HG02840 (cell line): Measurements from ENCODE around the gene IL34.

Source experiments
- ATAC-seq: cut with Tn5 transposase; IDR thresholded peaks from one replicate; pipeline ENCODE4 v1.9.1; 2021; ENCODE audit warnings: mild to moderate bottlenecking, moderate library complexity, moderate number of reproducible peaks; ENCODE audit not compliant: unreplicated experiment, low FRiP score

IL34 gene

DNA sequence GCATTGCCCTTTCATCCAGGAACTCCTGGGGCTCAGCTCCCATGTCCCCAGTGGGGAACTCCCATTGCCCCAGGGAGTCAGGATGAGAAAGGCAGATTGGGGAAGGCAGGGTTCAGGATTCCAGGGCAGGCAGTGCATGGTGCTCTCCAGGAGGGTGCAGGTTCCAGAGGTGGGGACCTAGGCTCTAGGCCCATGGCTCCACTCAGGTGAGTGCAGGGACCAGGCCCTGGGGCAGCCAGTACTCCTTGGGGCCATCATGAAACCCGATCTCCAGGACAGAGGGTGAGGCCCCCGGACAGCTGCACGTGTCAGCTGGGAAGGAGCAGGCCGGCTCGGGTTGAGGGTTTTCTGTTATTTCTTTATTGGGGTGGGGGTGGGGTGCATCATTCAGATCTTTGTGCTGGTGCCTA, 40.7 kb downstream of the IL34 start:
- no peak for ATAC-seq

DNA sequence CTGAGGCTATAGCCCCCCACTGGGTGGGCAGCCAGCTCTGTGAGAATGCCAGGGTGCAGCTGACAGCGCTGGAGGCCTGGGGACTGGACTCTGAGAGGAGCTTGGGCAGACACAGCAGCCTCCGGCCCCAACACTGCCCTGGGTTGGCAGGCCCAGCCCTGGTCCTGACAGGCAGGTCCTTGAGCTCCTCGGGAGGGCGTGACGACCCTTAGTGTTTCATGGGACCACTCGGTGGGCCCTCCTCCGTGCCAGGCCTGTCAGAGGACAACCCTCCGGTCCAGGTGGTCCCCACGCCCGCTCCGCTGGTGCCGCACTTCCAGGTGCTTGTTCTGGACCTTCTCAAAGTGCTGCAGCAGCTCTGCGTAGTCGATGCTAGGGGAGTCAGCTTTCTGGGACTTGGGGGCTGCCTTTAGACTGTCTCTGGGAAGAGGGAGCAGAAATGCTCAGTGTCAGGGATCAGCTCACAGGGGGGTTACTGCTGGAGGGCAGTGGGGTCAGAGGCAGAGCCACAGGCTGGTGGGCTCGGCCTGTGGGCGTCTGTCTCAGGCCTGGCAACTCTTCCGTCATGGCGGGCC, 41.4 kb downstream of the IL34 start:
- ATAC-seq, result no peak

DNA sequence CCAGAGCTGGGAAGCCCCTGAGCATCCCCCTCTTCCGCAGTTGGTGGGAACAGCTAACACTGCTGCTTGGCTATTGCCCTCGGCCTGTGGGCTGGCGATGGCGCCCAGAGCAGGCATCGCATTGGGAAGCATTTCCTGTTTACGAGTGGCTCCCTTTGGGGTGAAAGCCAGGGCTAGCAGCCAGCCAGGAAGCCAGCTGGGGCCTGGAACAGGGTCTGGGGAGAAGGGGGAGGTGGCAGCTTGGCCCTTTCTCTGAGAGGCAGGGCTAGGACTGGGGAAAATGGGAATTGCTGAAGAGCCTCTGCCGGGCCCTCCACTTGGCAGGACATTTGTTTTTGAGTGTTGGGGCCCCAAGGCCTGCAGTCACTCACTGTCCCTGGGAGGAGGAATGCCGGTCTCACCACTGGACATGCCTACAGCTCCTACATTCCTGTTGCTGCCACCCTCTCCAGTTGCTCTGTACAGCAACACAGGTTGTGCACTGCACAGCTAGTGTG, 41.9 kb downstream of the IL34 start:
- ATAC-seq, result no peak

DNA sequence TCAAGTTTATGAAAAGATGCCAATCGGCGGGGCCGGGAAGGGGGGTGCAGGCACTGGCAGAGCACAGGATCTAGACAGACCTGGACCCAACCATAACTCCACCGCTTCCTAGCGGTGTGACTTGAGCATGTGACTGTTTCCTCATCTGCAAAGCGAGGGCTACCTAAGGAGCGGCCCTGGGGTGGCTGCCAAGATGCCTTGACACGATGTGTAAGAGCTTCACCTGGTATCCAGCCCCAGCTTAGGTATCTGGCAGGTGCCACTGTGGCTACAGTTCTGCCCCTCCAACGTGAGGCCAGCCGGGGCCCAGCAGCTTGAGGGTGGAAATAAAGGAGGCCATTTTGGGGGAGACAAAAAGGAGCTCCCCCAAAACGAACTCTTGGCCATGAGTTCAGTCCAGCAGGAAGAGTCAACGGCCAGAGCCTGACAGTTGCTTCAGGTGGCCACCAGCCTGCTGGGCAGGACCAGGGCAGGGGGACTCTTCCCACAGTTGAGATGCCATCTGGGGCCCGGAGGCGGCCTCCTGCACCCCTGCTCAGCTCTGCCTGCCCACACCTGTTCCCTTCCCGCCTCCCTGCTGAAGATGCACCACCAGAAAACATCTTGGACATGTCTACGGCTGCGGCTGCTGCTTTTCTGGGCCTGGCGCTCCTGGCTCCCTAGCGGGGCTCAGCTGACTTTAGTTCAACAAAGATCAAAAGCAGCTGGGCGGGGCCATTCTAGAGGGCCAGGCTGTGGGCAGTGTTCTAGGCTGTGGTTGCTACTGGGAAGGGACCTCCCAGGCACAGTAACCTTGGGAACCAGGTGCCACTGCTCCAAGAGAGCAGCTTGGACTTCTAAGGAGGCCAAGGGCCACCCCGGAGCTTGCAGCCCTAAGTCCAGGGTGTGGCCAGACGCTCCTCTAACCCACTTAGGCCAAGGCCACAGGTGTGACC, 42.9 kb downstream of the IL34 start:
- ATAC-seq, result no peak

DNA sequence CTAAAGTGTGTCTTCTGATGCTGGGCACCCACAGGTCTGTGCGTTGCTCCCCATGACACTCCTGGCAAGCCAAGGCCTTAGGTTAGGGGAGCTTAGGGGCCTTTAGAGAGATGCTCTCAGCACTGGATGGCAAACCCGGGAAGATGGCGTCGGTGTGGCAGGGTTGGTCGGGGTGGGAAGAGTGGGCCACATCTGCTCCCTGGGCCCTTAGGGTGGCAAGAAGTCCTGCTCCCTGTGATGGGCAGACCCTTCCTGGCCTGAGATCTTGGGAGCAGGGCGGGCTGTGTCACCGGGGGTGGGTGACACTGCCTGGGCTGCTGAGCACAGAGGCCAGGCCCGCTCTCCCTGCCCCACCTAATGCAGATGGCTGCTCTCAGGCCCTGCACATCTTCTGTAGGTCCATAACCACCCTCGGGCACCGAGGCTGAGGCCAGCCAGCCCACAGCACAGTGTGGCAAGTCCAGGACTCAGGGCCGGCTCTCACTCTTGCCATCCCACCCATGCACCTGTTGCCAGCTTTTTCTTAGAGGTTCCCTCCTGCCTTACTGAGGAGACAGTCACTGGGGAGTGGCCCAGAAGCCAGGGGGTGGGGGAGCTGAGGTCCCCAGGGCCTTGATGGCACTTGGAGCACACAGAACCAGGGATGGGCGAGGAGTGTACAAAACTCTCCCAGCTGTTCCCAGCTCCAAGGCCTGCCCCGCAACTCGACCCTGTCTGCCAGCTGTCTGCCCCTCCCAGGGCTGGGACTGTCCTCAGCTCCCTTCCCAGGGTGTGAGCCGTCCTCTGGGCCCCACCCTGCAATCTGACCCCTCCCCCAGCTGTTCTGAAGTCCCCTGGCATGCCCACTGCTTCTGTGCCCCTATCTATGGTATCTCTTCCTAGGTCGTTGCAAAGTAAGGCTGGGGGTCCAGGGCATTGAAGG, 43.9 kb downstream of the IL34 start:
- ATAC-seq, result no peak

DNA sequence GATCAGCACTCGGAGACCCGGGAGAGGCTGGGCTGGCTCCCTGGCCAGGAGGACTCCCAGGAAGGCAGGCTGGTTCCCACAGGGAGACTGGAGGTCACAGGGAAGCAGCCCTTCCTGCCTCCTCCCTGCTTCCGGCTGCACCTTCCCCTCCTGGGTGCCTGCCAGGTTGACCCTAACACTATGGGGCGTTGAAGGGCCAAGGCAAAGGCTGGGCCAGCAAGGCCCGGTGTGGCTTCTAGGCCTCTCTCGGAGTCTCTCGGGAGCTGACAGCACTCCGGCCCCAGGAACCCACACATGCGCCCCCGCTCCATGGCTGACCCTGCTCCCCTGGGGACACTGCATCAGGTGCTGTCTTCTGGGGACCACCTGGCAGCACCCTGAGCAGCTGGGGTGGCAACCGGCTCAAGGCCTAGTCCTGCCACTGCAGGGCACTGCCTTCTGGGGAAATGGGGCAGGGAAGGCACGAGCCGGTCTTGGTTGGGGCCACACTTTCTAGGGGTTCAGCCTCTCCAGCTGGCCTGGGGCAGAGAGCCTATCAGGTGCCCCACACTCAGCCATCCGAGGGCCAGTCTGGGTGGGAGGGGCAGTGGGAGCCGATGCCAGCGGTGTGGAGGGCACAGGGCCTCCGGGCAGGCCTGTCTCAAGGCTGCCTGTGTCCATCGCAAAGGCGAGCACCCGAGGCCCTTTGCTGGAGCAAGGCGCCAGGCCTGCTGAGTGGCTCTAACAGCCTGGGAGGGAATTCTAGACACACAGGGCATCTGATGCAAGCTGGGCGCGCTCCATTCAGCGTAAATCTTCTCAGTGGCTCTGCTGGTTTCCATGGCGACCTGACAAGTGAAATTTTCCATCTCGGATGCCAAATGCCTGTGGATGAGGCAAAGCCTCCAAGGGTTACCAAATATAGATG, 45.1 kb downstream of the IL34 start:
- no peak for ATAC-seq

DNA sequence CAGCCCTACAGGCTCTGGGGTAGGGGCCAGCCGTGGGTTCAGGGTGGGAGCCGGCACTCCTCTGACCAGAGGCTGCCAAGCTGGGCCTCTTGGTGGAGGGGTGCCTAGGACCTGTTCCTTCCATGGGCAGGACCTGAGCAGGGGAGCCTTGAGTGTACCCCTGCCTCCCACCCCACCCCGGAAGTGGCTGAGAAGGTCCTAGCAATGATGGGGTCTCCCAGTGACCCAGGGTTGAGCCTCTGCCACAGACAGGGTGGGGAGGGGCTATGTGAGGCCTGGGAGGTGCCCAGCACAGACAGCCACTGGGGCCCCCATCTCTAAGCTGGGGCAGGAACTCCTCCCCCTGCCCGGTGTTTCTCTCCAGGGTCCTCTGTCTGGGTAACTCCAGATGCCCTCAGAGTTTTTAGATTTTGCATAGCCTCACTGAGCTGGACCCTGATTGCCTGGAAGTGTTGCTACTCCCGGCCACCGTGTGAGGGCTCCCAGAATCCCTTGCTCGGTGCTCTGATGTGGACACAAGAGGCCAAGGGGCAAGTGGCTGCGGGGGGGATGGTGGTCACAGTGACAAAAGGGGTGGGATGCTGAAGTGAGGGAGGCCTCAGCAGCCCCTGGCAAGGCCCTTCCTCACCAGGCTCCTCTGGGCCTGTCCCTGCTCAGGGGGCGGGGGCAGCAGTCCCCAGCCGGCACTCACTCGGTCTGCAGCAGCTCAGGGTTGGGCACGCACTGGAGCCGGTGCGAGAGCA, 45.9 kb downstream of the IL34 start:
- no peak for ATAC-seq

DNA sequence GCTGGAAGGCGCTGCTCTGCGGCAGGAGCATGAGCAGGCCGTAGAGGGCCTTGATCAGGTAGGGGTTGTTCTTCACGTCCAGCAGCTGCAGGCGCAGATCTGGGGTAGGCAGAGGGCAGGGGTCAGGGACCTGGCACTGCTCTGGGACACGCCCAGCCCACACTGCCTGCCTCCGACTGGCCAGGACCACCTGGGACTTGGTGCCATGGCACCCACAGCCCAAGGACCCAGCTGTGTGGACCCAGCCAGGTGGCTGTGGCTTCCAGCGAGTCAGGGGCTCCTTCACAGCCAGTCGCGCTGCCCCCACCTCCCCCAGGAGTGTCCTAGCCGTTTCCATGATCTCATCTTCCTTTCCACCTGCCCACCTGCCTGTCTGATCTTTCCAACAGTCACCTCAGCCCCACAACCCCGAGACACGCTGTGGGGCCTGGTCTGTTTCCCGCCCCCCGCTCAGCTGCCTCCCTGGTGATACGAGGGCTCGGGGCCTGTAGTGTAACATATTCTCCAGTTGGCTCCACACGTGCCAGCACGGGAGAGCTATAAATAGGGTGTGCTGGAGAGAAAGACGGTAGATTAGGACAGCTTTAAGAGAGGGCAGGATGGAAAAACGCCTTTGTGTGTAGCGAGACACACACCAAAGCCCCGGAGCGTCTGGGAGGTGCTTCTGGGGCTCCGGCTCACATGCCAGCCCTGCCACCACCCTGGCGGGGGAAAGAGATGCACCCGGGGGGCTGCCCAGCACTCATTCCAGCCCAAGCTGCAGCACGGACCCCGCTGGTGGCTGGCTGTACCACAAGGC, 46.7 kb downstream of the IL34 start:
- ATAC-seq, result no peak

DNA sequence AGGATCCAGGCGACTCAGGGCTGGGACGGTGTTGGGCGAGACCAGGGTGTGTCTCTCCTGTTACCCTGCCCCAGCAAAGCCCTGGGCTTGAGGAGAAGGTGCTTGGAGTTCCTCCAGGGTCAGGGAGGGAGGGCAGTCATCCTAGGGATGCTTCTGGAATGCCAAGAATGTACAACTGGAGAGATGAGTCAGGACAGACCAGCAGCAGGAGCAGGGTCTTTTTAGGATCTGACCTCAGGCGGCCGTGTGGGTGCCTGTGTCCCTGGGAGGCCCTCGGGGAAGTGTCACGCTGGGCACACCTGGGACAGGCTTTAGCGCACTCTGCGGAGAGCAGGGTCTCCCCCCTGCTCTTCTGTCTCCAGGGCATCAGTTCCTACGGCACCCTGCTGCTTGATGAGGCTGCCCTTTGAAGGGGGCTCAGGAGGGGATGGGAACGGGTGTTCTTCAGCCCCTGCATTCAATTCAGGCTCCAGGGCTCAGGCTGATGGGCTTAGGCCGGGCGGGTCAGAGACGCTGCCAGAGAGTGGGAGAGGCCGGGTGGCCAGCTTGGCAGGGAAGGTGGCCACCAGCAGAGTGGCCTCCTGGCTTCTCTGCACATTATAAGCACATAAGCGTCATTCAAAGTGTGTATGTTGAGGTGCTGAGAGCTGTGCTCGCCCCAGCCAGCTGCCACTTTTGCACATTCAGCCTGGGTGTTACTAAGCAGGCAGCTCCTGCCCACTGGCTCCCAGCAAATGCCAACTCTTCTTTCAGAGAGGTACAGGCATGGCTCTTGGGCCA, 47.9 kb downstream of the IL34 start:
- no peak for ATAC-seq

DNA sequence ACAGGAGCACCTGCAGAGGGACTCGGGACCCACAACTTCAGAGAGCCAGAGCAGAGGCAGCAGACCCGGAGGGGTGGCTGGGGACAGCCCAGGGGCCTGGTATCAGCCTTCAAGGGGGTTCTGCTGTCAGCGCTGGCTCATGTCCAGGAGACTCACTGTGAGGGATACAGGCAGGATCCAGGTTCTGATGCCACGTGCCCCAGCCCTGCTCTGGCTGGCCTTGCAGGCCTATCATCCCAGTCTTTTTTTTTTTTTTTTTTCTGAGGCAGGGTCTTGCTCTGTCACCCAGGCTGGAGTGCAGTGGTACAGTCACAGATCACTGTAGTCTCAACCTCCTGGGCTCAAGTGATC, 48.5 kb downstream of the IL34 start:
- ATAC-seq, result no peak

DNA sequence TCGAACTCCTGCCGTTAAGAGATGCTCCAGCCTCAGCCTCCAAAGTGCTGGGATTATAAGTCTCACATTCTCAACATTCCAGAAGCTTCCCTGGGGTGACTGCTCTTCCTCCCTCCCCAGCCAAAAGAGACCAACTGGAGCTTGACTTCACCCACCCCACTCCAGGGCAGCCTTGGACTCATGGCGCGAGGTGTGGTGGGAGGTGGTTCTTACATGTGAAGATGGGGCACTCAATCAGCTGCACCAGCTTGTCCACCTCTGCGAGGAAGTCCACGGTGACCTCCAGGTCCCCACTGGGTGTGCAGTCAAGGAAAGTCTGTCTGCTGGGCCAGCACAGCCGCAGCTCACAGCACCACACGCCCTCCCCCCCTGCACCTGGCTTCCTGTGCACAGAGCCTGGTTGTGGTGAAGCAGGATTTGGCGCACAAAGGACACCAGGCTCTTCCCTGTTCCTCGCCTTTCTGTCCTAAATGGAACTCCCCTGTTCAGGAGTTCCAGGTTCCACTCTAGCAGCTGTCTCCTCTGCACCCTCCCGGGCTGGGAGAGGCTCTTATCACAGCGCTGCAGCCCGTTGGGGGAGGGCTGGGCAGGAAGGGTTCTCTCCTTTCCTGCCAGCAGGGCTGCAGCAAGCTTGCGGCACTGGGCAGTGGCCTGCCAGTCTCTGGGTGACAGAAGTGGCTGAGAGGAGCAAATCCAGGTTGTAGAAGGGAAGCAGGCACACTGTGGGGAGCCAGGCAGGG, 49.1 kb downstream of the IL34 start:
- no peak for ATAC-seq

DNA sequence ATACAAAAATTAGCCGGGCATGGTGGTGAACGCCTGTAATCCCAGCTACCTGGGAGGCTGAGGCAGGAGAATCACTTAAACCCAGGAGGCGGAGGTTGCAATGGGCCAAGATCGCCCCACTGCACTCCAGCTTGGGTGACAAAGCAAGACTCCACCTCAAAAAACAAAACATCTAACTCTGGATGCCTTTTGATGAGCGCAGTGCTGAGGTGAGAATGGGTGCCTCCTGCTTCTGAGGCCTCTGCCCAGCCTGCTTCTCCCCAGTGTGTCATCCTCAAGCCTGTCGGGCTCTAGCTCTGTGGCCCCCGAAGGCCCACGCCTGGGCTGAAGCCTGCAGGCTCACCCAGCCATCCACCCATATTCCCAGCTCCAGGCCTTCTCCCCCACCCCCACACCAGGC, 50.0 kb downstream of the IL34 start:
- no peak for ATAC-seq

DNA sequence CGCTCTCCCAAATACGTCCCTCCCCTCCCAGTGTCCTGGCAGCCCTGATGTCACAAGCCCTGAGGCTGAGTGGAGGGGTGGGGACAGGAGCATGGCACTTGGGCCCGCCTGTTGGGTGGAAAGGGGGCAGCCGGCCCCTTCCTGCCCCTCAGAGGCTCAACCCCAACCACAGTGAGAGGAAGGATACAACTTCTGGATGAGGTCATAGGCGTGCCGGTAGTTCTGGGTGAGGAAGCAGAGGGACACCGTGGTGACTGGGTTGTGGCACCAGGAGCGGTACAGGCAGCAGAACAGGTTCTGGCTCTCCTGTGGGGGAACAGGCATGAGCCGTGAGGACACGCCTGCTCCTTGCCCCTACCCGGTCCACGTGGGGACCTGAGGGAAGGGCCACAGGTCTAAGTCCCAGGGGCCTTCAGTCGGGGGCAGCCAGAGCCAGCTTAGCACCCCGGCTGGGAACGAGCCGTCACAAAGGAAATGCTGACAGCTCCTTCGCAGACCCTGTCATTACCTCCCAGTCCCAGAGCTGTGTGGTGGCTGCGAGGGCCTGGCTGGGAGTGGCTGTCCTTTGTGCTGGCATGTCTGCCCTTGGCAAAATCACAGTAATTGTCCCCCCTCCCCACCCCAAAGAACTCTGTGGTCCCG, 50.7 kb downstream of the IL34 start:
- ATAC-seq, result no peak

DNA sequence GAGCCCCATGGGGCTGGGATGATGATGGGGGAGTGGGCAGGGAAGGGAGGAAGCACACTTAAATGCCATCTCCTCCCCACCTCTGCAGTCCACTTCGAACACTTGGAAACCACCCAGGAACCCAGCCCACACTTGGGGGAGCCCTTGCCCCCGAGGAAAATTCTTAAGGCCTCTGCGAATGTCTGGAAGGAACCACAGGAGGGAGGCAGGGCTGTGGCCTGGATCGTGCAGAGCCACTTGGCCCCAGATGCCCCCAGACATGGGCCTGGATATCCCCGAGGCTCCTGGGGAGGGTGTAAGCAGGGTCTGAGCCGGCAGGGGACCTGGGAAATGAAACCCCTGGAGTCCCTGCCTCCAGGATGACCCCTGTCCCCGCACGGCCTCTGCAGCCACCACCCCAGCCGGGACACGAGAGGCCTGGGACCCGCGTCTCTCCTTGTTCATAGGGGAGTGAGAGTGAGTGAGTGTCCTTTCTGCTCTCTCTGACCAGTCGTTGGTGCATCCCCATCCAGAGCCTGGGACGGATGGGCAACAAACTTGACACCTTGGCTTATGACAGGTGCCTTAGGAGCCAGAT, 51.3 kb downstream of the IL34 start:
- ATAC-seq, result no peak

DNA sequence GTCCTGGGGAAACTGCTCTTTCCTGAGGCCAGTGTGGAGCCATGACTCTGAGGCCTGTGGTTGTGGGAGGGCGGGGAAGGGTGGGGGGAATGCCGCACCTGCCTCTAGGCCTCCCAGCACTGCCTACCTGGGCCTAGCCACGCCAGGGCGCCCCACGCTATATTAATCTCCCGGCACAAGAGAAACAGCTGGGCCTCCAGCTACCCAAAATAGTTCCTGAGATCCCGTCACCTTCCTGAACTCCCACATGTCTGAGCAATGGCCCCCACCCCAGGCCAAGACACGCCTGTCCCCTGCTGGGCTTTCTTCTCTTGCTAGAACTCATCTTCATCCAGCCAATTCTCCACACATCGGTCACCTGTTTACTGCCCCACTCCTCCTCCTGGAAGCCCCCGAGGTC, 52.5 kb downstream of the IL34 start:
- ATAC-seq, result no peak

DNA sequence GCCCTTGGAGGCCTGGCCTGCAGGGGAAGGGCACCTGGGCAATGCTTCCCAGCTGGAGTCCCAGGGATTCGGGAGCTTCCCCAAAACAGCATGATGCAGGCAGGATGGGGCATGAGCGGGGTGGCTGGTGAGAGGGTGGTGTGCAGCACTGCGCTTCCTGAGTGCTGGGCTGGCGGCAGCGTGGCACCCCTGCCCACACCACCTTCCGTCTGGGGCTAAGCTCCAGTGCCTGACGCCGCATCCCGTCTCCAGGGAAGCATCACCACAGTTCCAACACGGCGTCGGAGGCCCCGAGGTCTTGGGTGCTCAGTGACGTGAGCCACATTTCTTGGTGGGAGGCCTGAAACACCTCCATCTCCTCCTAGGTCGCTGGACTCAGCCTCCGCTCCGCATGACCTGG, 53.3 kb downstream of the IL34 start:
- no peak for ATAC-seq
